Muscle layer of colon (tissue), 2 donors: Measurements from ENCODE around the gene GREB1.

ENCODE experiments used
- H3K27ac ChIP-seq: one replicate; pipeline ENCODE4 v1.7.0; 2013; ENCODE audit warnings: low read depth, mild to moderate bottlenecking, low read length, moderate library complexity
- H3K27me3 ChIP-seq, 2 donors: one replicate each; pipeline ENCODE4 v1.7.0; 2013; ENCODE audit warnings: low read length in 2 of 2, mild to moderate bottlenecking in 2 of 2; ENCODE audit not compliant: insufficient read depth in 2 of 2, control insufficient read depth in 1 of 2
- H3K36me3 ChIP-seq: one replicate; pipeline ENCODE4 v1.7.0; 2013; ENCODE audit warnings: mild to moderate bottlenecking, low read length; ENCODE audit not compliant: insufficient read depth
- H3K4me1 ChIP-seq: one replicate; pipeline ENCODE4 v1.7.0; 2013; ENCODE audit warnings: mild to moderate bottlenecking, low read length; ENCODE audit not compliant: insufficient read depth
- H3K4me3 ChIP-seq, 2 donors: one replicate each; pipeline ENCODE4 v1.7.0; 2013; ENCODE audit warnings: low read length in 2 of 2, low read depth in 1 of 2, mild to moderate bottlenecking in 1 of 2, moderate library complexity in 1 of 2
- H3K9ac ChIP-seq: one replicate; pipeline ENCODE4 v1.7.0; 2013; ENCODE audit warnings: low read length
- H3K9me3 ChIP-seq: one replicate; pipeline ENCODE4 v1.7.0; 2013; ENCODE audit warnings: mild to moderate bottlenecking, low read length
- donor health status: abdominal sarcoma.
- donor health status: Adenocarcinoma of cecum.

Gene GREB1

GRCh38 chr2:11569636-11570035, 35.8 kb downstream of the GREB1 start:
- H3K36me3 ChIP-seq, result no peaks in the 10 kb centered on the region
- H3K27ac ChIP-seq, result no peak overlapping the region

GRCh38 chr2:11571170-11571569, 37.3 kb downstream of the GREB1 start:
- Histone ChIP-seq H3K4me3 (no peak overlapping the region), H3K4me1 (peaks cover 19% of the 10 kb centered on the region), H3K27me3 (no peaks in the 10 kb centered on the region), H3K36me3 (no peaks in the 10 kb centered on the region), H3K27ac (no peak overlapping the region), H3K9ac (no peak overlapping the region), H3K9me3 (no peaks in the 10 kb centered on the region)

More at GRCh38 chr2:11569636-11570035, 35.8 kb downstream of the GREB1 start:
- Histone ChIP-seq H3K4me3 (no peak overlapping the region), H3K27me3 (no peaks in the 10 kb centered on the region), H3K9me3 (no peaks in the 10 kb centered on the region), H3K4me1 (peaks cover 14% of the 10 kb centered on the region), H3K9ac (no peak overlapping the region)

- Histone ChIP-seq H3K4me1 (peaks cover 19% of the 10 kb centered on the region), H3K36me3 (no peaks in the 10 kb centered on the region), H3K27me3 (no peaks in the 10 kb centered on the region), H3K9me3 (no peaks in the 10 kb centered on the region), H3K27ac (no peak overlapping the region), H3K4me3 (no peak overlapping the region), H3K9ac (no peak overlapping the region)
These were observed 39.2 kb downstream of the GREB1 start for GRCh38 chr2:11572996-11573395.

GRCh38 chr2:11573418-11574175, 39.8 kb downstream of the GREB1 start:
- no peaks in the 10 kb centered on the region for H3K36me3 ChIP-seq
- H3K9ac ChIP-seq, result no peak overlapping the region
- no peak overlapping the region for H3K27ac ChIP-seq
- H3K4me1 ChIP-seq, result peaks cover 19% of the 10 kb centered on the region
- H3K4me3 ChIP-seq, result no peak overlapping the region
- H3K27me3 ChIP-seq, result no peaks in the 10 kb centered on the region
- no peaks in the 10 kb centered on the region for H3K9me3 ChIP-seq

GRCh38 chr2:11574176-11575046, 40.6 kb downstream of the GREB1 start:
- H3K27me3 ChIP-seq, result no peaks in the 10 kb centered on the region
- no peaks in the 10 kb centered on the region for H3K9me3 ChIP-seq
- no peak overlapping the region for H3K9ac ChIP-seq
- no peak overlapping the region for H3K27ac ChIP-seq
- peaks cover 19% of the 10 kb centered on the region for H3K4me1 ChIP-seq
- no peak overlapping the region for H3K4me3 ChIP-seq
- H3K36me3 ChIP-seq, result no peaks in the 10 kb centered on the region

GRCh38 chr2:11576398-11576797, 42.6 kb downstream of the GREB1 start:
- no peak overlapping the region for H3K27ac ChIP-seq
- H3K9ac ChIP-seq, result no peak overlapping the region
- H3K9me3 ChIP-seq, result no peaks in the 10 kb centered on the region
- H3K27me3 ChIP-seq, result no peaks in the 10 kb centered on the region
- no peak overlapping the region for H3K4me3 ChIP-seq
- no peaks in the 10 kb centered on the region for H3K36me3 ChIP-seq
- H3K4me1 ChIP-seq, result peaks cover 19% of the 10 kb centered on the region

- no peaks in the 10 kb centered on the region for H3K36me3 ChIP-seq
- H3K27me3 ChIP-seq, result no peaks in the 10 kb centered on the region
- H3K9ac ChIP-seq, result no peak overlapping the region
- H3K9me3 ChIP-seq, result no peaks in the 10 kb centered on the region
- H3K4me1 ChIP-seq, result peaks cover 19% of the 10 kb centered on the region
- H3K4me3 ChIP-seq, result no peak overlapping the region
- no peak overlapping the region for H3K27ac ChIP-seq
These were observed 43.4 kb downstream of the GREB1 start for GRCh38 chr2:11577101-11577883.

GRCh38 chr2:11578081-11578948, 44.5 kb downstream of the GREB1 start:
- Histone ChIP-seq H3K4me3 (no peak overlapping the region), H3K27ac (no peak overlapping the region), H3K27me3 (no peaks in the 10 kb centered on the region), H3K9ac (no peak overlapping the region), H3K4me1 (peaks cover 19% of the 10 kb centered on the region), H3K36me3 (no peaks in the 10 kb centered on the region), H3K9me3 (no peaks in the 10 kb centered on the region)

DNA sequence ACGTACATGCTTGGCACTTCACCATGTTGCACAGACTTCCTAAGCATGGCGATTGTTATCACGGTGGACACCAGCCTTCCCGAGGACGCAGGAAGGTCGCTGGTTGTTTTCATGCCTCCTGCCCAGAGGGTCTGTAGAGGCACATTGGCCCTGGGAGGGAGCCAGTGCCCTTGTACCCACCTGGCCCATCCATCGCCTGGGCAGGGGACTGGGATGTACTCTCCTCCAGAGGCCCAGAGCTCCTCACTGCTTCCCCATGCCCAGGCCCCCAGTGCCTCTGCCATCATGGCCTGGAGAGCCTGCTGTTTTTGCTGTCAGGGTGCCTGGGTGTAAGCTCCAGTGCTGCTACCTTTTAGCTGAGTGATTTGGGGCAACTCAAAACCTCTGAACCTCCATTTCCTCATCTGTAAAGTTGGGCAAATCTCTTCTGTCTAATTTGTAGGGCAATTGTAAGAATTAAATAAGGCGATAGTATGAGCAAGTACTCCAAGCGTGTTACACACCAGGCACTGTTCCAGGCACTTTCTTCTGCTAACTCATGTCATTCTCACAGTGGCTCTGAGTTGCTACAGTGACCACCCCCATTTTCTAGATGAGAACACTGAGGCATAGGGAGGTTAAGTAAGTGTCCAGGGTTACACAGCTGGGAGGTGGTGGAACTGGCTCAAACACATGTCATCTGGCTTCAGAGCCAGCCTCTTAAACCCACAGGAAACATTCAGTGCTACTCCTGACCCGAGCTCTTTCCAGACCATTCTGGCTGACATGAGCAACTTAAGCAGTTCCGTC, 45.3 kb downstream of the GREB1 start:
- H3K4me3 ChIP-seq, result no peak overlapping the region
- H3K27ac ChIP-seq, result no peak overlapping the region
- no peak overlapping the region for H3K9ac ChIP-seq
- peaks cover 13% of the 10 kb centered on the region for H3K4me1 ChIP-seq
- H3K36me3 ChIP-seq, result no peaks in the 10 kb centered on the region
- H3K27me3 ChIP-seq, result no peaks in the 10 kb centered on the region
- H3K9me3 ChIP-seq, result no peaks in the 10 kb centered on the region
